ENCODE measurements around the gene SLC25A28.

SLC25A28 gene

GRCh38 chr10:99619851-99620710 is at the start of gene SLC25A28:
TSS of gene SLC25A28 (minus strand) at chr10:99620439. CDS start at chr10:99620335, 104 bp downstream.
- DNase-seq: peak; percentile 100

GRCh38 chr10:99667108-99667751 is 47.0 kb upstream of the SLC25A28 start:
- DNase-seq: no peak

- no peak for DNase-seq
These were observed 45.1 kb upstream of the SLC25A28 start for GRCh38 chr10:99665304-99665703.

- DNase-seq: no peak
These were observed 41.1 kb upstream of the SLC25A28 start for GRCh38 chr10:99661377-99661763.

- DNase-seq: no peak
These were observed 40.6 kb upstream of the SLC25A28 start for GRCh38 chr10:99660662-99661376.

GRCh38 chr10:99659868-99660366 is 39.7 kb upstream of the SLC25A28 start:
- DNase-seq: no peak

GRCh38 chr10:99659031-99659867 is 39.0 kb upstream of the SLC25A28 start, which contains the start of gene ENTPD7:
TSS of gene ENTPD7 (plus strand) at chr10:99659509. CDS start at chr10:99659957, 448 bp downstream.
- peak; percentile 60 for DNase-seq

- no peak for DNase-seq
These were observed 38.4 kb upstream of the SLC25A28 start for GRCh38 chr10:99658622-99659030.

- DNase-seq: no peak
These were observed 36.2 kb upstream of the SLC25A28 start for GRCh38 chr10:99656199-99657064.

GRCh38 chr10:99654390-99655175 is 34.3 kb upstream of the SLC25A28 start:
- DNase-seq: no peak

GRCh38 chr10:99652800-99653390 is 32.7 kb upstream of the SLC25A28 start:
- no peak for DNase-seq

- no peak for DNase-seq
These were observed 28.5 kb upstream of the SLC25A28 start for GRCh38 chr10:99648717-99649116.

- no peak for DNase-seq
These were observed 27.4 kb upstream of the SLC25A28 start for GRCh38 chr10:99647601-99648151.

- DNase-seq: no peak
These were observed 13.6 kb upstream of the SLC25A28 start for GRCh38 chr10:99633832-99634231.

GRCh38 chr10:99631496-99631895 is 11.3 kb upstream of the SLC25A28 start:
- DNase-seq: no peak

- DNase-seq: no peak
These were observed 10.8 kb upstream of the SLC25A28 start for GRCh38 chr10:99630991-99631390.

- peak; percentile 9 for DNase-seq
These were observed 10.2 kb upstream of the SLC25A28 start for GRCh38 chr10:99630433-99630832.

GRCh38 chr10:99629625-99629978 is 9.4 kb upstream of the SLC25A28 start:
- no peak for DNase-seq

- DNase-seq: no peak
These were observed 8.8 kb upstream of the SLC25A28 start for GRCh38 chr10:99628923-99629624.

Measured in KG1 (cell line).